HEK293 (cell line): ENCODE results near the gene NRSN2.

Experiments used
- CTCF ChIA-PET: fragments of 350-600 bp; formaldehyde crosslinking; extraction: SDS; loops from one replicate; lab custom pipeline; 2021; ENCODE audit warnings: antibody characterized with exemption; lab: Yijun Ruan, JAX
- POLR2A ChIA-PET: fragments of 300-600 bp; formaldehyde crosslinking; extraction: SDS; loops from one replicate; lab custom pipeline; 2020; ENCODE audit warnings: antibody characterized with exemption, inconsistent platforms; lab: Yijun Ruan, JAX
- H3K27ac ChIP-seq: fragments of 200-500 bp; sonication (Bioruptor generic); 2 replicates; pipeline ENCODE4 v1.5.1; 2014; ENCODE audit warnings: low read depth, low read length, control low read depth, inconsistent platforms; ENCODE audit errors: extremely low read depth
- H3K36me3 ChIP-seq, 2 experiments: fragments of 200-500 bp in 1 of 2; sonication (Bioruptor generic) in 1 of 2; 1 replicate in 1 of 2; 2 replicates in 1 of 2; pipeline ENCODE4 v1.5.1; 2014 to 2017; ENCODE audit warnings: inconsistent platforms in 2 of 2, low read length in 2 of 2; ENCODE audit not compliant: control insufficient read depth in 2 of 2, insufficient read depth in 1 of 2
- H3K4me1 ChIP-seq: fragments of 200-500 bp; sonication (Bioruptor generic); 2 replicates; pipeline ENCODE4 v1.5.1; 2014; ENCODE audit warnings: mild to moderate bottlenecking, low read length, inconsistent platforms; ENCODE audit not compliant: control insufficient read depth, insufficient read depth
- H3K4me3 ChIP-seq: 2 replicates; pipeline ENCODE4 v1.5.1; 2011; ENCODE audit warnings: low read depth, mild to moderate bottlenecking, control low read depth, low read length, moderate library complexity
- H3K9me3 ChIP-seq: fragments of 200-500 bp; sonication (Bioruptor generic); 2 replicates; pipeline ENCODE4 v1.5.1; 2014; ENCODE audit warnings: low read depth, low read length, inconsistent platforms; ENCODE audit not compliant: control insufficient read depth, insufficient read depth
- BCL11A ChIP-seq: fragments of 450-650 bp; formaldehyde crosslinking; IDR thresholded peaks from 2 replicates; pipeline ENCODE4 v1.5.1; 2016; ENCODE audit warnings: low read depth, missing biosample characterization, missing genetic modification characterization
- MYNN ChIP-seq: fragments of 450-650 bp; formaldehyde crosslinking; IDR thresholded peaks from 2 replicates; pipeline ENCODE4 v1.5.1; 2016; ENCODE audit warnings: missing biosample characterization, missing genetic modification characterization, borderline replicate concordance
- YY2 ChIP-seq: fragments of 450-650 bp; formaldehyde crosslinking; IDR thresholded peaks from 2 replicates; pipeline ENCODE4 v1.5.1; 2016; ENCODE audit warnings: missing biosample characterization, missing genetic modification characterization
- ZBTB20 ChIP-seq: fragments of 450-650 bp; formaldehyde crosslinking; IDR thresholded peaks from 2 replicates; pipeline ENCODE4 v1.5.1; 2016; ENCODE audit warnings: missing biosample characterization, missing genetic modification characterization
- ZBTB7A ChIP-seq: fragments of 450-650 bp; formaldehyde crosslinking; IDR thresholded peaks from 2 replicates; pipeline ENCODE4 v1.5.1; 2016; ENCODE audit warnings: low read depth, missing biosample characterization, missing genetic modification characterization
- ZFHX2 ChIP-seq: fragments of 450-650 bp; formaldehyde crosslinking; conservative IDR thresholded peaks from 2 replicates; pipeline ENCODE4 v1.5.1; 2016; ENCODE audit warnings: missing biosample characterization, missing genetic modification characterization
- ZIC2 ChIP-seq: fragments of 450-650 bp; formaldehyde crosslinking; IDR thresholded peaks from 2 replicates; pipeline ENCODE4 v1.5.1; 2016; ENCODE audit warnings: missing biosample characterization, missing genetic modification characterization
- ZNF10 ChIP-seq: fragments of 450-650 bp; formaldehyde crosslinking; IDR thresholded peaks from 2 replicates; pipeline ENCODE4 v1.5.1; 2017; ENCODE audit warnings: missing biosample characterization, missing genetic modification characterization
- ZNF335 ChIP-seq: fragments of 450-650 bp; formaldehyde crosslinking; conservative IDR thresholded peaks from 2 replicates; pipeline ENCODE4 v1.5.1; 2016; ENCODE audit warnings: missing biosample characterization, missing genetic modification characterization
- ZNF341 ChIP-seq: fragments of 450-650 bp; formaldehyde crosslinking; IDR thresholded peaks from 2 replicates; pipeline ENCODE4; 2016; ENCODE audit warnings: low read depth, missing biosample characterization, missing genetic modification characterization
- ZNF404 ChIP-seq: fragments of 450-650 bp; formaldehyde crosslinking; IDR thresholded peaks from 2 replicates; pipeline ENCODE4 v1.5.1; 2017; ENCODE audit warnings: missing biosample characterization, missing genetic modification characterization
- ZNF433 ChIP-seq: fragments of 450-650 bp; formaldehyde crosslinking; IDR thresholded peaks from 2 replicates; pipeline ENCODE4 v1.5.1; 2016; ENCODE audit warnings: missing biosample characterization, missing genetic modification characterization, low read depth
- ZNF501 ChIP-seq: fragments of 450-650 bp; formaldehyde crosslinking; IDR thresholded peaks from 2 replicates; pipeline ENCODE4 v1.5.1; 2016; ENCODE audit warnings: missing biosample characterization, missing genetic modification characterization
- ZNF514 ChIP-seq: fragments of 450-650 bp; formaldehyde crosslinking; IDR thresholded peaks from 2 replicates; pipeline ENCODE4 v1.5.1; 2016; ENCODE audit warnings: missing biosample characterization, missing genetic modification characterization
- ZNF530 ChIP-seq: fragments of 450-650 bp; formaldehyde crosslinking; IDR thresholded peaks from 2 replicates; pipeline ENCODE4 v1.5.1; 2016; ENCODE audit warnings: low read depth, missing biosample characterization, missing genetic modification characterization
- ZNF544 ChIP-seq: fragments of 450-650 bp; formaldehyde crosslinking; IDR thresholded peaks from 2 replicates; pipeline ENCODE4 v1.5.0; 2017; ENCODE audit warnings: missing biosample characterization, missing genetic modification characterization
- ZNF548 ChIP-seq: fragments of 450-650 bp; formaldehyde crosslinking; IDR thresholded peaks from 2 replicates; pipeline ENCODE4 v1.5.1; 2016; ENCODE audit warnings: missing biosample characterization, missing genetic modification characterization
- ZNF585B ChIP-seq: fragments of 450-650 bp; formaldehyde crosslinking; IDR thresholded peaks from 2 replicates; pipeline ENCODE4 v1.5.1; 2016; ENCODE audit warnings: missing biosample characterization, missing genetic modification characterization
- ZNF623 ChIP-seq: fragments of 450-650 bp; formaldehyde crosslinking; IDR thresholded peaks from 2 replicates; pipeline ENCODE4 v1.5.1; 2016; ENCODE audit warnings: missing biosample characterization, missing genetic modification characterization
- ZNF660 ChIP-seq: fragments of 450-650 bp; IDR thresholded peaks from 2 replicates; pipeline ENCODE4 v1.5.1; 2018; ENCODE audit warnings: missing biosample characterization, mild to moderate bottlenecking, missing genetic modification characterization
- ZNF768 ChIP-seq: fragments of 450-650 bp; formaldehyde crosslinking; IDR thresholded peaks from 2 replicates; pipeline ENCODE4 v1.5.1; 2018; ENCODE audit warnings: missing biosample characterization, mild to moderate bottlenecking, missing genetic modification characterization
- ZNF785 ChIP-seq: fragments of 450-650 bp; formaldehyde crosslinking; IDR thresholded peaks from 2 replicates; pipeline ENCODE4 v1.5.1; 2016; ENCODE audit warnings: missing biosample characterization, missing genetic modification characterization
- ZNF843 ChIP-seq: fragments of 450-650 bp; formaldehyde crosslinking; IDR thresholded peaks from 2 replicates; pipeline ENCODE4 v1.5.1; 2016; ENCODE audit warnings: missing biosample characterization, missing genetic modification characterization
- TF ChIP-seq, protein P1 (sequence below): fragments of 450-650 bp; formaldehyde crosslinking; IDR thresholded peaks from 2 replicates; pipeline ENCODE4 v1.5.1; 2016; ENCODE audit warnings: missing biosample characterization, missing genetic modification characterization
- TF ChIP-seq, protein P2 (sequence below): fragments of 450-650 bp; formaldehyde crosslinking; IDR thresholded peaks from 2 replicates; pipeline ENCODE4 v1.5.1; 2016; ENCODE audit warnings: missing biosample characterization, missing genetic modification characterization

The NRSN2 gene

DNA sequence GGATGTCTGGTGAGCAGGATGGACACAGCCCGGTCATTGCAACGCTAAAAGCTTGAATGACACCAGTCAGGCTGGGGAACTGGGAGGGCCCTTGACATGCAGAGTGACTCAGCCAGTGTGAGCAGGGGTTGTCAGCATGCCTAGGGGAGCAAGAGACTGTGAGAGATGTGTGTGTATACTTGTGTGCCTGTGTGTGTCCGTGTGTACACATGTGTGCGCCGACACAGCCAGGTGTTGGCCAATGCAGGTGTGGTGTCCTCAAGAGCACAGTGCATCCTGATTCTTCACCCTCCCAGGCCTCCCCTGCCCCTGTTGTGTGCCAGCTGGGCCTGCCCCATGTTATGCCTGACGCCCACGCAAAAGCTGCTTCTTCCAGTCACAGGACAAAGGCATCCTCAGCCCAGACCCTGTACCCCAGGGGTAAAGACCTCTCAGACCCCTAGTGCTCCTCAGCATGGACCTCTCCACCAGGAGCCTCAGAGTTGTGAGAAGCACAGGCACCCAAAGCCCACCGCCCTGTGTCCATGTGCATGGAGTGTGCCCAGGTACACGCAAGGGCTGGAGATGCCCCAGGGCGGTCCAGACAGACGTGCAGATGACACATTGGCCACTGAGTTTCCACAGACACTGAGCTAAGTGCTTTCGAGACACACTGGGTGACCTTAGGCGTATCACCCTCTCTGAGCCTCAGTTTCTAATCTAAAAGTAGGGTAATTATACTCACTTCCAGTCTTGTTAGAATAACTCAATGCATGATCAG, 16.6 kb downstream of the NRSN2 start:
- H3K4me1 ChIP-seq: no peaks in the 10 kb centered on the region; the same call in 1 of the 2 replicates
- CTCF ChIA-PET: interaction anchor here (0.6 to 4.8 kb wide), 11 partner anchors 9 to 365 kb away, joined by 3 to 48 read pairs (median 7); partner anchors contain the start of gene TRIB3
- H3K36me3 ChIP-seq: no peaks in the 10 kb centered on the region
- TF ChIP-seq ZNF335 (tag by site-specific recombination) (peak; percentile 71), YY2 (tag by site-specific recombination) (no peak), ZBTB20 (tag by site-specific recombination) (0 out of 2 replicates have a peak, but pooled peaks have one; percentile 25), ZFHX2 (tag by site-specific recombination) (peak; percentile 76), ZNF544 (tag by site-specific recombination) (no peak), ZIC2 (tag by site-specific recombination) (peak; percentile 19; the same call in 1 of the 2 replicates), ZNF585B (tag by site-specific recombination) (no peak)
- TF ChIP-seq, protein P1, sequence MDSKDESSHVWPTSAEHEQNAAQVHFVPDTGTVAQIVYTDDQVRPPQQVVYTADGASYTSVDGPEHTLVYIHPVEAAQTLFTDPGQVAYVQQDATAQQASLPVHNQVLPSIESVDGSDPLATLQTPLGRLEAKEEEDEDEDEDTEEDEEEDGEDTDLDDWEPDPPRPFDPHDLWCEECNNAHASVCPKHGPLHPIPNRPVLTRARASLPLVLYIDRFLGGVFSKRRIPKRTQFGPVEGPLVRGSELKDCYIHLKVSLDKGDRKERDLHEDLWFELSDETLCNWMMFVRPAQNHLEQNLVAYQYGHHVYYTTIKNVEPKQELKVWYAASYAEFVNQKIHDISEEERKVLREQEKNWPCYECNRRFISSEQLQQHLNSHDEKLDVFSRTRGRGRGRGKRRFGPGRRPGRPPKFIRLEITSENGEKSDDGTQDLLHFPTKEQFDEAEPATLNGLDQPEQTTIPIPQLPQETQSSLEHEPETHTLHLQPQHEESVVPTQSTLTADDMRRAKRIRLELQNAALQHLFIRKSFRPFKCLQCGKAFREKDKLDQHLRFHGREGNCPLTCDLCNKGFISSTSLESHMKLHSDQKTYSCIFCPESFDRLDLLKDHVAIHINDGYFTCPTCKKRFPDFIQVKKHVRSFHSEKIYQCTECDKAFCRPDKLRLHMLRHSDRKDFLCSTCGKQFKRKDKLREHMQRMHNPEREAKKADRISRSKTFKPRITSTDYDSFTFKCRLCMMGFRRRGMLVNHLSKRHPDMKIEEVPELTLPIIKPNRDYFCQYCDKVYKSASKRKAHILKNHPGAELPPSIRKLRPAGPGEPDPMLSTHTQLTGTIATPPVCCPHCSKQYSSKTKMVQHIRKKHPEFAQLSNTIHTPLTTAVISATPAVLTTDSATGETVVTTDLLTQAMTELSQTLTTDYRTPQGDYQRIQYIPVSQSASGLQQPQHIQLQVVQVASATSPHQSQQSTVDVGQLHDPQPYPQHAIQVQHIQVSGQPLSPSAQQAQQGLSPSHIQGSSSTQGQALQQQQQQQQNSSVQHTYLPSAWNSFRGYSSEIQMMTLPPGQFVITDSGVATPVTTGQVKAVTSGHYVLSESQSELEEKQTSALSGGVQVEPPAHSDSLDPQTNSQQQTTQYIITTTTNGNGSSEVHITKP (tag by site-specific recombination): peak; percentile 83
- TF ChIP-seq, all 188 proteins: peak for 5
- Histone ChIP-seq H3K9me3 (no peaks in the 10 kb centered on the region), H3K4me3 (no peak overlapping the region), H3K27ac (peak overlapping the region; percentile 16; the same call in 1 of the 2 replicates)
- POLR2A ChIA-PET: interaction anchor here (1.6 to 3.1 kb wide), 4 partner anchors 16 to 44 kb away, joined by 13 to 23 read pairs (median 16); partner anchors contain the start of genes NRSN2, RBCK1 and TRIB3

DNA sequence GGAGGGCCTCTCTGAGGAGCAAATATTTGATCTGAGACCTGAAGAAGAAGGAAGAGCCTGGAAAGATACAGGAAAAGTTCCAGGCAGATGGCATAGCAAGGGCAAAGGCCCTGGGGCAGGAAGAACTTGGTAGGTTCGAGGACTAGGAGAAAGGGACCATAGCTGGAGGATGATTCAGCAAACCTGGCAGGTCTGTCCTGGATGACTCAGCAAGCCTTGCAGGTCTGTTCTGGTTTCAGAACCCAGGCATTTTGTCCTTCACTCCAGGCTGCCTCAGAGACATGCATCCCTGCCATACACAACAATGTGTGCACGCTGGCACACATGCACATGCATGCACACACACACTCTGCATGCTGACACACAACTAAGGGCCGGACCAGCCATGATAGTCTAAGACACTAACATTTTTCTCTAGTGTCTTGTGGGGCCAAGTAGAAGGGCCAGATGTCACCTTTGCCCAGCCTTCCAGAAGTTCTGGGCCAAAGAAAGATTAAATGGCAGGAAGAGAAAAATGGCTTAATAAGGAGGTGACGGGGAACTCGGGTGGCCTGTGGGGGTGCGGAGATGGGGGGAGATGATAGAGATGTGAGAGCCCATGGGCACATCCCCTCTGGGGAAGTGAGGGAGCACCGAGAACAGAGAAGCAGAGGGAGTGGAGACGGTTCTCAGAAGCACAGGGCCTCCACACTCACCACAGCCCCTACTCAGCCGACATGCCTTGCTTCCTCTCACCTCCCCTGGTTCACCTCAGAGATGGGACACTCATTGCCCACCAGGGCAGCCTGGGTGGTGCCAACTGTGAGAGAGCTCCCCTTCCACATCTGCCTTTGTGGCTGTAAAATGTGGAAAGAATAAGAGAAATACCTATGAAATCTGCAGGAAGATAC, 18.2 kb downstream of the NRSN2 start:
- no peaks in the 10 kb centered on the region for H3K36me3 ChIP-seq
- ChIA-PET CTCF (interaction anchor here (1.2 to 2.9 kb wide), 3 partner anchors 11 to 66 kb away, joined by 3 to 13 read pairs (median 12); no protein-coding TSS in a partner anchor), POLR2A (interaction anchor here (0.6 to 0.7 kb wide), 2 partner anchors 21 to 56 kb away, joined by 4 to 5 read pairs; no protein-coding TSS in a partner anchor)
- H3K4me1 ChIP-seq: no peaks in the 10 kb centered on the region; the same call in 1 of the 2 replicates
- no peaks in the 10 kb centered on the region for H3K9me3 ChIP-seq
- H3K4me3 ChIP-seq: no peak overlapping the region
- TF ChIP-seq MYNN (tag by site-specific recombination) (no peak), ZNF514 (no peak), ZNF768 (tag by site-specific recombination) (no peak), ZNF341 (tag by site-specific recombination) (peak; percentile 87), ZBTB7A (tag by site-specific recombination) (no peak), ZNF623 (tag by site-specific recombination) (peak; percentile 97), ZNF404 (tag by site-specific recombination) (no peak), ZNF530 (no peak), ZNF501 (tag by site-specific recombination) (no peak), ZNF548 (tag by site-specific recombination) (no peak), ZNF785 (no peak), BCL11A (tag by site-specific recombination) (no peak), ZNF433 (no peak), ZNF10 (no peak), ZNF843 (no peak), ZNF660 (tag by site-specific recombination) (no peak)
- TF ChIP-seq, protein P2, sequence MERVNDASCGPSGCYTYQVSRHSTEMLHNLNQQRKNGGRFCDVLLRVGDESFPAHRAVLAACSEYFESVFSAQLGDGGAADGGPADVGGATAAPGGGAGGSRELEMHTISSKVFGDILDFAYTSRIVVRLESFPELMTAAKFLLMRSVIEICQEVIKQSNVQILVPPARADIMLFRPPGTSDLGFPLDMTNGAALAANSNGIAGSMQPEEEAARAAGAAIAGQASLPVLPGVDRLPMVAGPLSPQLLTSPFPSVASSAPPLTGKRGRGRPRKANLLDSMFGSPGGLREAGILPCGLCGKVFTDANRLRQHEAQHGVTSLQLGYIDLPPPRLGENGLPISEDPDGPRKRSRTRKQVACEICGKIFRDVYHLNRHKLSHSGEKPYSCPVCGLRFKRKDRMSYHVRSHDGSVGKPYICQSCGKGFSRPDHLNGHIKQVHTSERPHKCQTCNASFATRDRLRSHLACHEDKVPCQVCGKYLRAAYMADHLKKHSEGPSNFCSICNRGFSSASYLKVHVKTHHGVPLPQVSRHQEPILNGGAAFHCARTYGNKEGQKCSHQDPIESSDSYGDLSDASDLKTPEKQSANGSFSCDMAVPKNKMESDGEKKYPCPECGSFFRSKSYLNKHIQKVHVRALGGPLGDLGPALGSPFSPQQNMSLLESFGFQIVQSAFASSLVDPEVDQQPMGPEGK (tag by site-specific recombination): no peak
- H3K27ac ChIP-seq: no peak overlapping the region
